22Rv1 (cell line): ENCODE results near the gene MRPL54.

Source experiments
- ZFX ChIP-seq: fragments of 450-650 bp; IDR thresholded peaks from 2 replicates; pipeline ENCODE4 v1.6.1; 2017; ENCODE audit warnings: antibody characterized with exemption, borderline replicate concordance
- TF ChIP-seq, protein P1 (sequence below): fragments of 450-650 bp; IDR thresholded peaks from 2 replicates; pipeline ENCODE4 v1.5.1; 2017; ENCODE audit warnings: mild to moderate bottlenecking

GRCh38 chr19:3751236-3751635 lies 11.2 kb upstream of the MRPL54 start:
- TF ChIP-seq, protein P1, sequence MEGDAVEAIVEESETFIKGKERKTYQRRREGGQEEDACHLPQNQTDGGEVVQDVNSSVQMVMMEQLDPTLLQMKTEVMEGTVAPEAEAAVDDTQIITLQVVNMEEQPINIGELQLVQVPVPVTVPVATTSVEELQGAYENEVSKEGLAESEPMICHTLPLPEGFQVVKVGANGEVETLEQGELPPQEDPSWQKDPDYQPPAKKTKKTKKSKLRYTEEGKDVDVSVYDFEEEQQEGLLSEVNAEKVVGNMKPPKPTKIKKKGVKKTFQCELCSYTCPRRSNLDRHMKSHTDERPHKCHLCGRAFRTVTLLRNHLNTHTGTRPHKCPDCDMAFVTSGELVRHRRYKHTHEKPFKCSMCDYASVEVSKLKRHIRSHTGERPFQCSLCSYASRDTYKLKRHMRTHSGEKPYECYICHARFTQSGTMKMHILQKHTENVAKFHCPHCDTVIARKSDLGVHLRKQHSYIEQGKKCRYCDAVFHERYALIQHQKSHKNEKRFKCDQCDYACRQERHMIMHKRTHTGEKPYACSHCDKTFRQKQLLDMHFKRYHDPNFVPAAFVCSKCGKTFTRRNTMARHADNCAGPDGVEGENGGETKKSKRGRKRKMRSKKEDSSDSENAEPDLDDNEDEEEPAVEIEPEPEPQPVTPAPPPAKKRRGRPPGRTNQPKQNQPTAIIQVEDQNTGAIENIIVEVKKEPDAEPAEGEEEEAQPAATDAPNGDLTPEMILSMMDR: no peak
- no peak for TF ChIP-seq ZFX
